NCI-H2227 (cell line): ENCODE results near the gene P3H3.

Experiments
- DNase-seq: peaks from one replicate; lab custom pipeline; 2025; ENCODE audit not compliant: unreplicated experiment; lab: John Stamatoyannopoulos, UW

P3H3 gene

GRCh38 chr12:6827982-6828780 lies at the start of gene P3H3:
Gene P3H3 (plus strand): TSS chr12:6828407. CDS start chr12:6828441, 34 bp downstream.
- peak; percentile 41 for DNase-seq

GRCh38 chr12:6778574-6779550 lies 49.3 kb upstream of the P3H3 start:
- DNase-seq = peak; percentile 92

GRCh38 chr12:6779708-6780432 lies 48.3 kb upstream of the P3H3 start:
- DNase-seq = no peak

- DNase-seq = no peak
Observed at GRCh38 chr12:6780573-6780972, 47.6 kb upstream of the P3H3 start.

- DNase-seq = no peak
Observed at GRCh38 chr12:6782119-6782518, 46.1 kb upstream of the P3H3 start.

GRCh38 chr12:6782850-6783566 lies 45.2 kb upstream of the P3H3 start:
- no peak for DNase-seq

GRCh38 chr12:6783828-6784227 lies 44.4 kb upstream of the P3H3 start:
- DNase-seq = no peak

- DNase-seq = no peak
Observed at GRCh38 chr12:6784296-6784695, 43.9 kb upstream of the P3H3 start.

- DNase-seq = no peak
Observed at GRCh38 chr12:6784761-6785160, 43.4 kb upstream of the P3H3 start.

- DNase-seq = no peak
Observed at GRCh38 chr12:6786416-6787094, 41.7 kb upstream of the P3H3 start.

GRCh38 chr12:6787309-6787708 lies 40.9 kb upstream of the P3H3 start:
- no peak for DNase-seq

GRCh38 chr12:6788972-6789924 lies 39.0 kb upstream of the P3H3 start, which contains the start of gene CD4:
Gene CD4 (plus strand): TSS chr12:6789528. CDS start chr12:6800139, 10,611 bp downstream.
- DNase-seq = no peak

GRCh38 chr12:6790496-6791150 lies 37.6 kb upstream of the P3H3 start:
- no peak for DNase-seq

- no peak for DNase-seq
Observed at GRCh38 chr12:6791931-6792520, 36.2 kb upstream of the P3H3 start.

GRCh38 chr12:6792522-6793201 lies 35.5 kb upstream of the P3H3 start:
- peak; percentile 15 for DNase-seq

- DNase-seq = no peak
Observed at GRCh38 chr12:6795088-6795487, 33.1 kb upstream of the P3H3 start.

GRCh38 chr12:6796576-6796975 lies 31.6 kb upstream of the P3H3 start:
- DNase-seq = no peak
